Stomach (tissue), 4 donors: ENCODE results near the gene SMARCA4.

Experiments used
- EP300 ChIP-seq: sonication (generic); formaldehyde crosslinking; IDR thresholded peaks from one replicate; pipeline ENCODE4 v1.6.1; 2017; ENCODE audit warnings: antibody characterized with exemption
- POLR2A ChIP-seq, 4 donors: fragments of 450-650 bp; IDR thresholded peaks; one replicate each; pipeline ENCODE4 v1.6.1; 2016; ENCODE audit warnings: antibody characterized with exemption in 4 of 4, control low read depth in 2 of 4, mild to moderate bottlenecking in 1 of 4, moderate library complexity in 1 of 4
- POLR2AphosphoS5 ChIP-seq, 3 donors: sonication (generic); formaldehyde crosslinking; IDR thresholded peaks; one replicate each; pipeline ENCODE4 v1.6.1; 2016; ENCODE audit warnings: antibody characterized with exemption in 3 of 3
- TF ChIP-seq, protein P1 (sequence below), 7 experiments: fragments of 450-650 bp in 4 of 7; fragments of 200-600 bp in 3 of 7; sonication (generic) in 3 of 7; IDR thresholded peaks; one replicate each; pipeline ENCODE4 v1.5.1; 2016 to 2019; ENCODE audit warnings: antibody characterized with exemption in 7 of 7, control low read depth in 2 of 7, mild to moderate bottlenecking in 1 of 7

DNA sequence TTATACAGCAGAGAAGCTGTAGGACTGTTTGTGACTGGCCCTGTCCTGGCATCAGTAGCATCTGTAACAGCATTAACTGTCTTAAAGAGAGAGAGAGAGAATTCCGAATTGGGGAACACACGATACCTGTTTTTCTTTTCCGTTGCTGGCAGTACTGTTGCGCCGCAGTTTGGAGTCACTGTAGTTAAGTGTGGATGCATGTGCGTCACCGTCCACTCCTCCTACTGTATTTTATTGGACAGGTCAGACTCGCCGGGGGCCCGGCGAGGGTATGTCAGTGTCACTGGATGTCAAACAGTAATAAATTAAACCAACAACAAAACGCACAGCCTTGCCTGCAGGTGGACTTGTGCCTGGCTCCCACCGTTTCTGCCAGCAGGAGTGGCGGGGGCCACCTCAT lies 101.1 kb downstream of the SMARCA4 start:
- TF ChIP-seq, protein P1, sequence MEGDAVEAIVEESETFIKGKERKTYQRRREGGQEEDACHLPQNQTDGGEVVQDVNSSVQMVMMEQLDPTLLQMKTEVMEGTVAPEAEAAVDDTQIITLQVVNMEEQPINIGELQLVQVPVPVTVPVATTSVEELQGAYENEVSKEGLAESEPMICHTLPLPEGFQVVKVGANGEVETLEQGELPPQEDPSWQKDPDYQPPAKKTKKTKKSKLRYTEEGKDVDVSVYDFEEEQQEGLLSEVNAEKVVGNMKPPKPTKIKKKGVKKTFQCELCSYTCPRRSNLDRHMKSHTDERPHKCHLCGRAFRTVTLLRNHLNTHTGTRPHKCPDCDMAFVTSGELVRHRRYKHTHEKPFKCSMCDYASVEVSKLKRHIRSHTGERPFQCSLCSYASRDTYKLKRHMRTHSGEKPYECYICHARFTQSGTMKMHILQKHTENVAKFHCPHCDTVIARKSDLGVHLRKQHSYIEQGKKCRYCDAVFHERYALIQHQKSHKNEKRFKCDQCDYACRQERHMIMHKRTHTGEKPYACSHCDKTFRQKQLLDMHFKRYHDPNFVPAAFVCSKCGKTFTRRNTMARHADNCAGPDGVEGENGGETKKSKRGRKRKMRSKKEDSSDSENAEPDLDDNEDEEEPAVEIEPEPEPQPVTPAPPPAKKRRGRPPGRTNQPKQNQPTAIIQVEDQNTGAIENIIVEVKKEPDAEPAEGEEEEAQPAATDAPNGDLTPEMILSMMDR (IDR thresholded peaks at IDR 0.05): no peak
- no peak for TF ChIP-seq POLR2A (IDR thresholded peaks at IDR 0.05)
- no peak for TF ChIP-seq POLR2AphosphoS5 (IDR thresholded peaks at IDR 0.05)
- TF ChIP-seq EP300: no peak
